Neural cell (in vitro differentiated cells): ENCODE data around the gene RAD9A. TPM values are rescaled to one million over a fixed set of nuclear protein-coding genes. Genes with fewer than 3 reads are reported as not detected.

Experiments
- H2AFZ ChIP-seq: fragments of 200-600, 300-800 bp; sonication (generic), shearing (Covaris generic); 2 replicates; pipeline ENCODE4 v1.6.0; 2014; ENCODE audit warnings: low read depth, mild to moderate bottlenecking, antibody characterized with exemption, low read length, moderate library complexity
- H3F3A ChIP-seq: fragments of 200-600 bp; shearing (Covaris generic); 2 replicates; pipeline ENCODE4 v1.6.1; 2016; ENCODE audit warnings: mild to moderate bottlenecking, moderate library complexity, mixed read lengths, antibody characterized with exemption, low read length; ENCODE audit not compliant: insufficient read depth, poor library complexity, severe bottlenecking
- H3K27ac ChIP-seq: fragments of 200-600, 300-800 bp; sonication (generic), shearing (Covaris generic); 2 replicates; pipeline ENCODE4 v1.5.1; 2014; ENCODE audit warnings: mild to moderate bottlenecking, low read length, moderate library complexity
- H3K27me3 ChIP-seq: fragments of 300-800, 200-600 bp; sonication (generic), shearing (Covaris generic); 2 replicates; pipeline ENCODE4 v1.6.0; 2014; ENCODE audit warnings: mild to moderate bottlenecking, low read depth, low read length, moderate library complexity; ENCODE audit not compliant: insufficient read depth
- H3K36me3 ChIP-seq: fragments of 300-800, 200-600 bp; sonication (generic), shearing (Covaris generic); 2 replicates; pipeline ENCODE4 v1.5.1; 2014; ENCODE audit warnings: mild to moderate bottlenecking, antibody characterized with exemption, low read length, moderate library complexity; ENCODE audit not compliant: insufficient read depth
- H3K4me2 ChIP-seq: fragments of 300-800, 200-600 bp; sonication (generic), shearing (Covaris generic); 2 replicates; pipeline ENCODE4 v1.6.0; 2014; ENCODE audit warnings: mild to moderate bottlenecking, low read length
- H3K4me3 ChIP-seq: fragments of 300-800, 200-600 bp; sonication (generic), shearing (Covaris generic); 2 replicates; pipeline ENCODE4 v1.5.1; 2014; ENCODE audit warnings: mild to moderate bottlenecking, low read length, moderate library complexity
- H3K79me2 ChIP-seq: fragments of 200-600 bp; shearing (Covaris generic); replicated peaks from 2 replicates; pipeline ENCODE4 v1.6.0; 2014; ENCODE audit warnings: mild to moderate bottlenecking, low read length, moderate library complexity; ENCODE audit not compliant: insufficient read depth
- H3K9ac ChIP-seq: fragments of 300-800, 200-600 bp; sonication (generic), shearing (Covaris generic); 2 replicates; pipeline ENCODE4 v1.6.1; 2016; ENCODE audit warnings: mild to moderate bottlenecking, low read length, mixed read lengths
- H3K9me2 ChIP-seq: fragments of 200-600 bp; shearing (Covaris generic); 2 replicates; pipeline ENCODE4 v1.6.1; 2016; ENCODE audit warnings: mild to moderate bottlenecking, low read length, mixed read lengths; ENCODE audit not compliant: insufficient read depth
- H3K9me3 ChIP-seq: fragments of 200-600, 300-800 bp; sonication (generic), shearing (Covaris generic); 2 replicates; pipeline ENCODE4 v1.6.1; 2016; ENCODE audit warnings: mild to moderate bottlenecking, mixed run types, low read length, moderate library complexity, mixed read lengths
- H4K20me1 ChIP-seq: fragments of 200-600 bp; shearing (Covaris generic); 2 replicates; pipeline ENCODE4 v1.6.1; 2016; ENCODE audit warnings: mild to moderate bottlenecking, mixed run types; ENCODE audit not compliant: insufficient read depth
- CTCF ChIP-seq: fragments of 450-650 bp; IDR thresholded peaks from 2 replicates; pipeline ENCODE4 v1.5.1; 2014; ENCODE audit warnings: antibody characterized with exemption, mild to moderate bottlenecking, moderate library complexity; ENCODE audit not compliant: poor library complexity, severe bottlenecking
- EP300 ChIP-seq: fragments of 450-650 bp; conservative IDR thresholded peaks from 2 replicates; pipeline ENCODE4 v1.6.1; 2014; ENCODE audit warnings: antibody characterized with exemption, mild to moderate bottlenecking, moderate library complexity; ENCODE audit not compliant: poor library complexity, severe bottlenecking
- EZH2 ChIP-seq: fragments of 200-600, 300-800 bp; shearing (Covaris generic), sonication (generic); IDR thresholded peaks from 2 replicates; pipeline ENCODE4 v1.6.1; 2014; ENCODE audit warnings: antibody characterized with exemption, low read length, borderline replicate concordance, mild to moderate bottlenecking; ENCODE audit not compliant: insufficient read depth, poor library complexity, severe bottlenecking
- MXI1 ChIP-seq: fragments of 450-650 bp; conservative IDR thresholded peaks from 2 replicates; pipeline ENCODE4 v1.6.1; 2014; ENCODE audit warnings: antibody characterized with exemption, mild to moderate bottlenecking; ENCODE audit not compliant: poor library complexity, severe bottlenecking
- POLR2AphosphoS5 ChIP-seq: IDR thresholded peaks from 2 replicates; pipeline ENCODE4 v1.6.1; 2012
- RAD21 ChIP-seq: fragments of 450-650 bp; conservative IDR thresholded peaks from 2 replicates; pipeline ENCODE4 v1.6.1; 2014; ENCODE audit warnings: antibody characterized with exemption, mild to moderate bottlenecking, moderate library complexity
- REST ChIP-seq: IDR thresholded peaks from 2 replicates; pipeline ENCODE4 v1.6.1; 2012; ENCODE audit warnings: borderline replicate concordance
- SMC3 ChIP-seq: fragments of 450-650 bp; conservative IDR thresholded peaks from 2 replicates; pipeline ENCODE4 v1.6.1; 2014; ENCODE audit warnings: antibody characterized with exemption, mild to moderate bottlenecking, moderate library complexity; ENCODE audit not compliant: poor library complexity
- TAF1 ChIP-seq: IDR thresholded peaks from 2 replicates; pipeline ENCODE4 v1.6.1; 2012; ENCODE audit warnings: low read depth
- polyA plus RNA-seq: library from polyadenylated mRNA; depleted of rRNA; stranded (reverse); fragments of >200 nt; gene quantifications from 2 replicates; pipeline ENCODE4 v1.2.3, GENCODE V29; 2014

Gene RAD9A
- polyA plus RNA-seq, 1 donor from 2014 or later: 59.6 TPM

DNA sequence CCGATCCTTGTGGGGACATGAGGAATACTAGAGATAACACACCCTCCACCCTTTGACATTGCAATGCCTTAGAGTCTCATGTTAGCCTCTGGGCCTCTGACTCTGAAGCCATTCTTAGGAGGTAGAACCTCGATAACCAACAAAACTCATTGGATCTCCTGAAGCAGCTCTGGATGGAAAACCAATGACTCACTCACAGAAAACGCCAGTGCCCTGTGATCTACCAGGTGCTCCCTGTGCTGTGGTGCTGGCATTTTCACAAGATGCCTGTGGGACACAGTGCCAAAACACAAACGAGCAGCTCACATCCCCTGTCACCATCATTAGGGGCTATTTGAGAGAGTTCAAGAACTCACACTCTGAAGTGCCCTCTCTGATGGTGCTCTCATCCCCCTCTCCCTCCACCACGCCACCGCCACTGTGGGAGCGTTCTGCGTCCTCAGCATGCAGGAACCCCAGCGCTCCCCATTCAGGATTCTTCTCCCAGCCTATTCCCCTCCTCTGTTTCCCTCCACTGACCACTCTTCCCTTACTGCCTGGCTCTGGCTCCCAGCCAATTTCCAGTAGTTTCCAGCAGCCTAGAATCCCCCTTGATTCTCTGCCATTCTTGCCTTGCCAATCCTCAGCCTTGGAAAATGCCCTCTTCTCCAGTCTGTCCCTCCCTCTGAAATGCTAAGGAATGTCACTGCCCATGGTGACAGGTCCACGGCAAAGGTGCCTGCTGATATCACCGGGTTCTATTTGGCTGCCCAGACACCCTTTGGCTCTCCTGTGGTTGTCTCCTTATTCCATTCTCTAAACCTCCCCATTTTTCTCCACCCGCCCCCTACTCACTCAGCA, 33.7 kb upstream of the RAD9A start:
- no peaks in the 10 kb centered on the region for H4K20me1 ChIP-seq

GRCh38 chr11:67364169-67364568, 27.6 kb upstream of the RAD9A start:
- Histone ChIP-seq H3F3A (no peaks in the 10 kb centered on the region), H3K9ac (no peak overlapping the region), H3K4me3 (no peak overlapping the region), H2AFZ (no peak overlapping the region), H3K36me3 (no peaks in the 10 kb centered on the region), H3K27me3 (no peaks in the 10 kb centered on the region), H3K79me2 (no peaks in the 10 kb centered on the region), H3K9me2 (no peaks in the 10 kb centered on the region), H3K4me2 (no peak overlapping the region), H4K20me1 (no peaks in the 10 kb centered on the region), H3K9me3 (no peaks in the 10 kb centered on the region), H3K27ac (no peak overlapping the region)
- TF ChIP-seq CTCF: no peak
- no peak for TF ChIP-seq MXI1
- no peak for TF ChIP-seq EZH2
- no peak for TF ChIP-seq POLR2AphosphoS5
- TF ChIP-seq EP300: no peak
- TF ChIP-seq RAD21: no peak
- no peak for TF ChIP-seq SMC3
- TF ChIP-seq TAF1: no peak

More for the DNA sequence above, 33.7 kb upstream of the RAD9A start:
- Histone ChIP-seq H3K79me2 (no peaks in the 10 kb centered on the region), H2AFZ (no peak overlapping the region), H3K27ac (no peak overlapping the region), H3K4me3 (no peak overlapping the region), H3K36me3 (no peaks in the 10 kb centered on the region), H3K9me3 (no peaks in the 10 kb centered on the region), H3K4me2 (no peak overlapping the region), H3K27me3 (no peaks in the 10 kb centered on the region), H3K9me2 (no peaks in the 10 kb centered on the region), H3F3A (no peaks in the 10 kb centered on the region), H3K9ac (no peak overlapping the region)
- TF ChIP-seq POLR2AphosphoS5 (no peak), EZH2 (no peak), MXI1 (no peak), EP300 (no peak), REST (no peak), CTCF (no peak), SMC3 (no peak)
